OCI-LY1 (cell line): ENCODE results near the gene PRRC2B.

ENCODE experiments used
- H2AFZ ChIP-seq: fragments of 200-600 bp; sonication (generic), shearing (Covaris generic); 2 replicates; pipeline ENCODE4 v1.6.0; 2014; ENCODE audit warnings: antibody characterized with exemption, mild to moderate bottlenecking, low read length
- H3F3A ChIP-seq: fragments of 200-600 bp; sonication (generic), shearing (Covaris generic); 2 replicates; pipeline ENCODE4 v1.6.0; 2014; ENCODE audit warnings: mild to moderate bottlenecking, antibody characterized with exemption, low read length, moderate library complexity; ENCODE audit not compliant: insufficient read depth
- H3K27ac ChIP-seq: fragments of 200-600 bp; sonication (generic); 2 replicates; pipeline ENCODE4 v1.5.1; 2014; ENCODE audit warnings: low read length, mixed run types, mild to moderate bottlenecking, low read depth; ENCODE audit not compliant: poor library complexity, severe bottlenecking
- H3K27me3 ChIP-seq: fragments of 200-600 bp; sonication (generic); 2 replicates; pipeline ENCODE4 v1.6.0; 2014; ENCODE audit warnings: antibody characterized with exemption, mild to moderate bottlenecking, low read length, moderate library complexity; ENCODE audit not compliant: insufficient read depth
- H3K36me3 ChIP-seq: fragments of 200-600 bp; sonication (generic); 2 replicates; pipeline ENCODE4 v1.6.1; 2014; ENCODE audit warnings: mild to moderate bottlenecking, antibody characterized with exemption, low read length, moderate library complexity, mixed read lengths; ENCODE audit not compliant: insufficient read depth
- H3K4me1 ChIP-seq: fragments of 200-600 bp; sonication (generic); 2 replicates; pipeline ENCODE4 v1.5.1; 2014; ENCODE audit warnings: mild to moderate bottlenecking, low read length, moderate library complexity; ENCODE audit not compliant: insufficient read depth, severe bottlenecking
- H3K4me2 ChIP-seq: fragments of 200-600 bp; sonication (generic), shearing (Covaris generic); 2 replicates; pipeline ENCODE4 v1.6.1; 2014; ENCODE audit warnings: low read length
- H3K4me3 ChIP-seq: fragments of 200-600 bp; sonication (generic); 2 replicates; pipeline ENCODE4 v1.5.1; 2014; ENCODE audit warnings: low read length, low read depth, mild to moderate bottlenecking, mixed read lengths; ENCODE audit not compliant: poor library complexity, severe bottlenecking
- H3K79me2 ChIP-seq: fragments of 200-600 bp; shearing (Covaris generic); 2 replicates; pipeline ENCODE4 v1.6.1; 2016; ENCODE audit warnings: mixed run types, low read length, mixed read lengths; ENCODE audit not compliant: insufficient read depth
- H3K9ac ChIP-seq: fragments of 200-600 bp; sonication (generic), shearing (Covaris generic); 2 replicates; pipeline ENCODE4 v1.6.1; 2014; ENCODE audit warnings: mild to moderate bottlenecking, low read length, mixed read lengths
- H3K9me2 ChIP-seq: fragments of 200-600 bp; sonication (generic), shearing (Covaris generic); 2 replicates; pipeline ENCODE4 v1.6.1; 2014; ENCODE audit warnings: low read depth, mild to moderate bottlenecking, low read length, mixed read lengths
- H3K9me3 ChIP-seq: fragments of 200-600 bp; shearing (Covaris generic); 2 replicates; pipeline ENCODE4 v1.6.1; 2014; ENCODE audit warnings: low read length, mixed read lengths
- H4K20me1 ChIP-seq: fragments of 200-600 bp; sonication (generic), shearing (Covaris generic); 2 replicates; pipeline ENCODE4 v1.6.0; 2016; ENCODE audit warnings: mild to moderate bottlenecking, low read length; ENCODE audit not compliant: insufficient read depth
- CTCF ChIP-seq: fragments of 200-600 bp; sonication (generic), shearing (Covaris generic); IDR thresholded peaks from 2 replicates; pipeline ENCODE4 v1.5.1; 2017; ENCODE audit warnings: mild to moderate bottlenecking, antibody characterized with exemption, low read length, moderate library complexity, mixed read lengths
- EZH2 ChIP-seq: fragments of 200-600 bp; sonication (generic), shearing (Covaris generic); IDR thresholded peaks from 2 replicates; pipeline ENCODE4 v1.8.0; 2017; ENCODE audit warnings: borderline replicate concordance, mixed run types, mild to moderate bottlenecking, antibody characterized with exemption, low read length, moderate library complexity, mixed read lengths

PRRC2B gene

GRCh38 chr9:131399972-131400371 is 6.1 kb downstream of the PRRC2B start:
- H3K4me2 ChIP-seq = peak overlapping the region; percentile 20; the same call in 1 of the 2 replicates
- H3K9me2 ChIP-seq = no peaks in the 10 kb centered on the region
- H3K4me3 ChIP-seq = no peak overlapping the region
- peaks cover 93% of the 10 kb centered on the region for H3K4me1 ChIP-seq
- H3K9ac ChIP-seq = no peak overlapping the region
- H3K9me3 ChIP-seq = no peaks in the 10 kb centered on the region
- peaks cover 99% of the 10 kb centered on the region for H3K79me2 ChIP-seq
- H3K36me3 ChIP-seq = no peaks in the 10 kb centered on the region
- TF ChIP-seq EZH2 (no peak), CTCF (no peak)
- no peaks in the 10 kb centered on the region for H3K27me3 ChIP-seq
- no peak overlapping the region for H2AFZ ChIP-seq
- H4K20me1 ChIP-seq = no peaks in the 10 kb centered on the region
- H3K27ac ChIP-seq = peak overlapping the region; percentile 22
- H3F3A ChIP-seq = no peaks in the 10 kb centered on the region; the same call in 1 of the 2 replicates

GRCh38 chr9:131400627-131401026 is 6.7 kb downstream of the PRRC2B start:
- Histone ChIP-seq H3F3A (no peaks in the 10 kb centered on the region; the same call in 1 of the 2 replicates), H3K4me2 (no peak overlapping the region), H3K4me3 (no peak overlapping the region), H3K9ac (no peak overlapping the region), H3K9me2 (no peaks in the 10 kb centered on the region), H3K27ac (peak overlapping the region; percentile 22), H3K27me3 (no peaks in the 10 kb centered on the region), H3K79me2 (peaks cover 99% of the 10 kb centered on the region), H3K36me3 (no peaks in the 10 kb centered on the region; the same call in 1 of the 2 replicates), H3K4me1 (peaks cover 97% of the 10 kb centered on the region), H4K20me1 (no peaks in the 10 kb centered on the region), H3K9me3 (no peaks in the 10 kb centered on the region), H2AFZ (no peak overlapping the region)
- no peak for TF ChIP-seq CTCF
- no peak for TF ChIP-seq EZH2

GRCh38 chr9:131402073-131402472 is 8.2 kb downstream of the PRRC2B start:
- TF ChIP-seq EZH2 = no peak
- TF ChIP-seq CTCF = no peak
- Histone ChIP-seq H3K4me2 (peak overlapping the region; percentile 55), H3F3A (no peaks in the 10 kb centered on the region; the same call in 1 of the 2 replicates), H3K36me3 (no peaks in the 10 kb centered on the region; the same call in 1 of the 2 replicates), H3K27me3 (no peaks in the 10 kb centered on the region), H3K9ac (peak overlapping the region; percentile 6; the same call in 1 of the 2 replicates), H3K27ac (peak overlapping the region; percentile 82), H3K4me1 (peaks cover 97% of the 10 kb centered on the region), H3K9me3 (no peaks in the 10 kb centered on the region), H2AFZ (no peak overlapping the region), H3K9me2 (no peaks in the 10 kb centered on the region), H4K20me1 (no peaks in the 10 kb centered on the region), H3K4me3 (peak overlapping the region; percentile 25), H3K79me2 (peaks cover 99% of the 10 kb centered on the region)
